VCaP (cell line): Measurements from ENCODE around the gene ARFIP1.
"Not testable (repeated sequence)": the region's sequence is repeated elsewhere in the genome, so short reads cannot be mapped to it uniquely, and the experiment has no call there.

Source experiments
- H3K27ac ChIP-seq: fragments of 450-650 bp; 2 replicates; pipeline ENCODE4 v1.5.1; 2017
- CTCF ChIP-seq: fragments of 450-650 bp; conservative IDR thresholded peaks from 2 replicates; pipeline ENCODE4 v1.5.1; 2017; ENCODE audit warnings: mild to moderate bottlenecking, moderate library complexity

ARFIP1 gene

GRCh38 chr4:152885185-152885584 lies 105.4 kb downstream of the ARFIP1 start:
- no peak for TF ChIP-seq CTCF
- no peak overlapping the region for H3K27ac ChIP-seq

GRCh38 chr4:152886201-152886600 lies 106.4 kb downstream of the ARFIP1 start:
- no peak overlapping the region for H3K27ac ChIP-seq
- TF ChIP-seq CTCF = no peak

- no peak for TF ChIP-seq CTCF
- no peak overlapping the region for H3K27ac ChIP-seq
These were observed 108.2 kb downstream of the ARFIP1 start for GRCh38 chr4:152887981-152888380.

GRCh38 chr4:152892974-152893373 lies 113.2 kb downstream of the ARFIP1 start:
- no peak for TF ChIP-seq CTCF

GRCh38 chr4:152894673-152895072 lies 114.9 kb downstream of the ARFIP1 start:
- H3K27ac ChIP-seq = no peak overlapping the region

More at GRCh38 chr4:152892974-152893373, 113.2 kb downstream of the ARFIP1 start:
- no peak overlapping the region for H3K27ac ChIP-seq

GRCh38 chr4:152896811-152897210 lies 117.1 kb downstream of the ARFIP1 start:
- H3K27ac ChIP-seq = no peak overlapping the region
- no peak for TF ChIP-seq CTCF

More at GRCh38 chr4:152894673-152895072, 114.9 kb downstream of the ARFIP1 start:
- TF ChIP-seq CTCF = no peak

GRCh38 chr4:152898133-152898532 lies 118.4 kb downstream of the ARFIP1 start:
- not testable (repeated sequence) for H3K27ac ChIP-seq

GRCh38 chr4:152898606-152899005 lies 118.9 kb downstream of the ARFIP1 start:
- TF ChIP-seq CTCF = no peak
- no peak overlapping the region for H3K27ac ChIP-seq
